ENCODE results near the gene ARHGEF3. TPM values are rescaled to one million over a fixed set of nuclear protein-coding genes. Genes with fewer than 3 reads are reported as not detected.

The ARHGEF3 gene
- total and polyA plus RNA-seq, 2 donors (not counting 3 experiments of a cell fraction or from before 2014, with no cell fraction given) = 6.7 to 16.3 TPM

- FAIRE-seq (no peak), DNase-seq (ENCODE audit: low read depth, low spot score) (no peak)
- BruUV-seq (replicated peaks) = no TSS peak
Measured at GRCh38 chr3:56817646-56818045, 15.9 kb upstream of the ARHGEF3 start.

GRCh38 chr3:56816061-56816460 is 14.3 kb upstream of the ARHGEF3 start:
- no peaks in the 10 kb centered on the region for H4K20me1 ChIP-seq (replicated peaks; ENCODE audit: control insufficient read depth, extremely low read depth, insufficient read depth, low read length)
- no peaks in the 10 kb centered on the region for H3K9me1 ChIP-seq (replicated peaks; ENCODE audit: control insufficient read depth, extremely low read depth, insufficient read depth, low read length)
- CTCF ChIA-PET = interaction anchor here (3.0 to 5.4 kb wide), 3 partner anchors 10 to 173 kb away, joined by 8 to 26 read pairs (median 24); no protein-coding TSS in a partner anchor
- TF ChIP-seq POLR2AphosphoS5 (IDR thresholded peaks at IDR 0.05; ENCODE audit: insufficient read depth, low read depth, low read length) = no peak
- TF ChIP-seq POLR2A (IDR thresholded peaks at IDR 0.05; ENCODE audit: low read depth, low read length) = no peak
- TF ChIP-seq CTCF (IDR thresholded peaks at IDR 0.05; ENCODE audit: extremely low read depth in 1 of 2, insufficient read depth in 1 of 2, low read depth in 1 of 2, low read length in 2 of 2) = no peak
- no peak for TF ChIP-seq JUN (IDR thresholded peaks at IDR 0.05; ENCODE audit: borderline replicate concordance, insufficient read depth, insufficient read length, low read depth)
- no peak for TF ChIP-seq EZH2 (IDR thresholded peaks at IDR 0.05; ENCODE audit: borderline replicate concordance, low read depth, low read length, severe bottlenecking)
- TF ChIP-seq MYC (IDR thresholded peaks at IDR 0.05; ENCODE audit: low read depth, low read length) = no peak
- no peak overlapping the region for H3K4me3 ChIP-seq (replicated peaks in 1 of 3; ENCODE audit: insufficient read depth in 1 of 3, low read depth in 1 of 3, low read length in 3 of 3)
- dilution Hi-C loops (cut with MboI; ENCODE audit: extremely low pct_ligation_motif_present, low sequenced_read_pairs) (no loop called here), intact Hi-C loops (cut with micrococcal nuclease) (no loop called here)
- POLR2A ChIA-PET = no interaction called here
- H2AFZ ChIP-seq (ENCODE audit: low read depth, low read length) = no peak overlapping the region
- no peak for DNase-seq (ENCODE audit: low read depth, low spot score)
- no peaks in the 10 kb centered on the region for H3K9me3 ChIP-seq (replicated peaks; ENCODE audit: control insufficient read depth, insufficient read depth, low read length)
- no peaks in the 10 kb centered on the region for H3K36me3 ChIP-seq (ENCODE audit: control insufficient read depth in 2 of 2, extremely low read depth in 1 of 2, insufficient read depth in 2 of 2, low read length in 2 of 2)
- H3K4me2 ChIP-seq (ENCODE audit: insufficient read depth, low read length) = no peak overlapping the region
- FAIRE-seq = no peak
- H3K27me3 ChIP-seq (ENCODE audit: control insufficient read depth in 2 of 2, insufficient read depth in 2 of 2, low read length in 2 of 2) = no peaks in the 10 kb centered on the region
- H3K79me2 ChIP-seq (ENCODE audit: control insufficient read depth, insufficient read depth, low read length) = no peaks in the 10 kb centered on the region
- no peak overlapping the region for H3K27ac ChIP-seq (ENCODE audit: insufficient read depth, low read depth, low read length)
- BruUV-seq (replicated peaks) = no TSS peak
- H3K9ac ChIP-seq (replicated peaks; ENCODE audit: extremely low read depth, insufficient read depth, low read length) = no peak overlapping the region
- H3K4me1 ChIP-seq (ENCODE audit: control insufficient read depth, extremely low read depth, insufficient read depth, low read length) = peaks cover 14% of the 10 kb centered on the region

More at GRCh38 chr3:56817646-56818045, 15.9 kb upstream of the ARHGEF3 start:
- POLR2A ChIA-PET = no interaction called here
- TF ChIP-seq POLR2A (IDR thresholded peaks at IDR 0.05; ENCODE audit: low read depth, low read length) (no peak), FOS (IDR thresholded peaks at IDR 0.05; ENCODE audit: borderline replicate concordance, insufficient read depth, low read length) (no peak), POLR2AphosphoS5 (IDR thresholded peaks at IDR 0.05; ENCODE audit: insufficient read depth, low read depth, low read length) (no peak), JUN (IDR thresholded peaks at IDR 0.05; ENCODE audit: borderline replicate concordance, insufficient read depth, insufficient read length, low read depth) (no peak), MAX (IDR thresholded peaks at IDR 0.05; ENCODE audit: insufficient read depth, insufficient read length) (no peak), GATA2 (IDR thresholded peaks at IDR 0.05; ENCODE audit: insufficient read depth, insufficient read length, low read depth, low read length) (no peak)
- no peak overlapping the region for H3K4me3 ChIP-seq (replicated peaks in 1 of 3; ENCODE audit: insufficient read depth in 1 of 3, low read depth in 1 of 3, low read length in 3 of 3)
- peaks cover 14% of the 10 kb centered on the region for H3K4me1 ChIP-seq (ENCODE audit: control insufficient read depth, extremely low read depth, insufficient read depth, low read length)
- intact Hi-C loops (cut with micrococcal nuclease) (no loop called here), dilution Hi-C loops (cut with MboI; ENCODE audit: extremely low pct_ligation_motif_present, low sequenced_read_pairs) (no loop called here)
- H3K27ac ChIP-seq (ENCODE audit: insufficient read depth, low read depth, low read length) = no peak overlapping the region
- CTCF ChIA-PET = interaction anchor here (1.1 to 5.4 kb wide), 6 partner anchors 8 to 171 kb away, joined by 3 to 26 read pairs (median 9); partner anchors contain the start of gene ARHGEF3
- no peaks in the 10 kb centered on the region for H3K36me3 ChIP-seq (ENCODE audit: control insufficient read depth in 2 of 2, extremely low read depth in 1 of 2, insufficient read depth in 2 of 2, low read length in 2 of 2)
- H3K9me3 ChIP-seq (replicated peaks; ENCODE audit: control insufficient read depth, insufficient read depth, low read length) = no peaks in the 10 kb centered on the region
- H3K79me2 ChIP-seq (ENCODE audit: control insufficient read depth, insufficient read depth, low read length) = no peaks in the 10 kb centered on the region
- H3K27me3 ChIP-seq (ENCODE audit: control insufficient read depth in 2 of 2, insufficient read depth in 2 of 2, low read length in 2 of 2) = no peaks in the 10 kb centered on the region
- no peak overlapping the region for H3K9ac ChIP-seq (replicated peaks; ENCODE audit: extremely low read depth, insufficient read depth, low read length)
- no peak overlapping the region for H2AFZ ChIP-seq (ENCODE audit: low read depth, low read length)
- H3K9me1 ChIP-seq (replicated peaks; ENCODE audit: control insufficient read depth, extremely low read depth, insufficient read depth, low read length) = no peaks in the 10 kb centered on the region
- no peak overlapping the region for H3K4me2 ChIP-seq (ENCODE audit: insufficient read depth, low read length)
- no peaks in the 10 kb centered on the region for H4K20me1 ChIP-seq (replicated peaks; ENCODE audit: control insufficient read depth, extremely low read depth, insufficient read depth, low read length)

Data from endothelial cell of umbilical vein (primary cell).